GM23248 (cell line): ENCODE measurements around the gene UPP1.

Source experiments
- EZH2 ChIP-seq: fragments of 200-600 bp; sonication (generic); IDR thresholded peaks from 2 replicates; pipeline ENCODE4 v1.6.1; 2018; ENCODE audit warnings: antibody characterized with exemption, mild to moderate bottlenecking; ENCODE audit not compliant: insufficient read depth, poor library complexity, severe bottlenecking
- EZH2phosphoT487 ChIP-seq: fragments of 200-600 bp; sonication (generic); IDR thresholded peaks from 2 replicates; pipeline ENCODE4 v1.6.1; 2018; ENCODE audit warnings: antibody characterized with exemption, moderate library complexity, mild to moderate bottlenecking, low read depth; ENCODE audit not compliant: insufficient read depth

DNA sequence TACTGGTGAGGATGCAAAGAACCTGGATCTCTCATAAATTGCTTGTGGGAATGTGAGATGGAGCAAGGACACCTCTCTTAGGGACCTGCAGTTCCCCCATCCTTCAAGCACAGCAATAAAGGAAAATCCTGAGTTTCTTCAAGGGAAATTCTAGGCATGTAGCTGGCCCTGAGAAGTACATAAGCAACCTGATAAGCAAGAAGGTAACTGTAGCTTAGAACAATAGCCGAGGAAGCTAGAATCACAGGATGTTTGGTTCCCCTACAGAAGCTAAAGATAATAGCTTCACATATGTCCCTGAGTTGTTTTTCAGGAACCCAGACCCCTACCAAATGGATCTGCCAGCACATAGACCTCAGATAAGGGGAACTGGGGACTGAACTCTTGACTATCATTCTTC lies 11.6 kb upstream of the UPP1 start:
- TF ChIP-seq EZH2phosphoT487: no peak
- TF ChIP-seq EZH2: no peak
